Keratinocyte (primary cell): ENCODE results near the gene DSCAM. TPM values are rescaled to one million over a fixed set of nuclear protein-coding genes. Genes with fewer than 3 reads are reported as not detected.

Source experiments
- DNase-seq: peaks from one replicate; pipeline ENCODE4 v3.0.0-alpha.2; 2011; ENCODE audit warnings: low read depth, missing footprints, low spot score
- FAIRE-seq: peaks from 2 replicates; lab custom pipeline; 2011; peaks lifted over from hg19 to GRCh38; lab: Jason Lieb, UNC
- H2AFZ ChIP-seq: 2 replicates; pipeline ENCODE4 v1.6.0; 2012; ENCODE audit warnings: low read length, control low read depth, inconsistent platforms; ENCODE audit not compliant: control insufficient read depth
- H3K27ac ChIP-seq: 2 replicates; pipeline ENCODE4 v1.5.1; 2011; ENCODE audit warnings: low read length; ENCODE audit not compliant: control insufficient read depth, insufficient read depth
- H3K27me3 ChIP-seq: 3 replicates; pipeline ENCODE4 v1.6.0; 2011; ENCODE audit warnings: low read length; ENCODE audit not compliant: control insufficient read depth, insufficient read depth; ENCODE audit errors: extremely low read depth
- H3K36me3 ChIP-seq, 2 experiments: 2 replicates in 1 of 2; 3 replicates in 1 of 2; pipeline ENCODE4 v1.5.1; 2011; ENCODE audit warnings: low read length in 2 of 2, mild to moderate bottlenecking in 1 of 2; ENCODE audit not compliant: control insufficient read depth in 2 of 2, insufficient read depth in 2 of 2; ENCODE audit errors: extremely low read depth in 1 of 2
- H3K4me1 ChIP-seq: 3 replicates; pipeline ENCODE4 v1.5.1; 2011; ENCODE audit warnings: low read length; ENCODE audit not compliant: control insufficient read depth, insufficient read depth; ENCODE audit errors: extremely low read depth
- H3K4me2 ChIP-seq: 3 replicates; pipeline ENCODE4 v1.6.0; 2011; ENCODE audit warnings: low read depth, low read length; ENCODE audit not compliant: control insufficient read depth, insufficient read depth; ENCODE audit errors: extremely low read depth
- H3K4me3 ChIP-seq, 3 experiments: fragments of 200-600 bp in 1 of 3; sonication (generic) in 1 of 3; 2 replicates in 2 of 3; 3 replicates in 1 of 3; pipeline ENCODE4 v1.5.1; 2011 to 2016; ENCODE audit warnings: low read length in 3 of 3, mild to moderate bottlenecking in 3 of 3, control low read depth in 2 of 3, inconsistent platforms in 1 of 3, low read depth in 1 of 3, mixed read lengths in 1 of 3, mixed run types in 1 of 3, moderate library complexity in 1 of 3; ENCODE audit not compliant: control insufficient read depth in 2 of 3, insufficient read depth in 2 of 3; ENCODE audit errors: extremely low read depth in 1 of 3
- H3K79me2 ChIP-seq: 2 replicates; pipeline ENCODE4 v1.6.0; 2012; ENCODE audit warnings: low read length; ENCODE audit not compliant: control insufficient read depth, insufficient read depth
- H3K9ac ChIP-seq: 3 replicates; pipeline ENCODE4 v1.6.0; 2011; ENCODE audit warnings: low read length; ENCODE audit not compliant: control insufficient read depth, insufficient read depth; ENCODE audit errors: extremely low read depth
- H3K9me1 ChIP-seq: 3 replicates; pipeline ENCODE4 v1.6.0; 2011; ENCODE audit warnings: low read length; ENCODE audit not compliant: control insufficient read depth, insufficient read depth; ENCODE audit errors: extremely low read depth
- H3K9me3 ChIP-seq: 2 replicates; pipeline ENCODE4 v1.5.1; 2012; ENCODE audit warnings: low read depth, low read length; ENCODE audit not compliant: control insufficient read depth
- H4K20me1 ChIP-seq: 3 replicates; pipeline ENCODE4 v1.6.0; 2011; ENCODE audit warnings: low read length; ENCODE audit not compliant: control insufficient read depth, insufficient read depth; ENCODE audit errors: extremely low read depth
- CTCF ChIP-seq, 3 experiments: IDR thresholded peaks in 1 of 3; conservative IDR thresholded peaks in 1 of 3; optimal IDR thresholded peaks in 1 of 3; 2 replicates in 2 of 3; 3 replicates in 1 of 3; pipeline versions ENCODE3 to v1.5.1; 2011; ENCODE audit warnings: low read length in 3 of 3, mild to moderate bottlenecking in 3 of 3, moderate library complexity in 2 of 3, control low read depth in 1 of 3, inconsistent platforms in 1 of 3; ENCODE audit not compliant: insufficient read depth in 2 of 3; ENCODE audit errors: extremely low read depth in 1 of 3
- EZH2 ChIP-seq: IDR thresholded peaks from one replicate; pipeline ENCODE4 v1.6.1; 2012; ENCODE audit warnings: inconsistent platforms, mild to moderate bottlenecking, low read length, moderate library complexity
- dilution Hi-C: fragments of 300-500 bp; cut with MboI; formaldehyde crosslinking; loops from one replicate; pipeline ENCODE4 v1.7.0; 2020; ENCODE audit warnings: low sequenced_read_pairs; ENCODE audit not compliant: extremely low pct_ligation_motif_present
- polyA plus RNA-seq, 5 experiments: library from polyadenylated mRNA; depleted of rRNA in 3 of 5; stranded (reverse) in 3 of 5; stranded (forward) in 1 of 5; unstranded in 1 of 5; fragments of >200 nt; gene quantifications; 1 replicate in 1 of 5; 2 replicates in 3 of 5; 3 replicates in 1 of 5; pipeline versions ENCODE4 v1.2.1 to v1.2.3, GENCODE V29; 2011 to 2012; ENCODE audit warnings: missing spikeins in 2 of 5, low read depth in 1 of 5, low replicate concordance in 1 of 5

Gene DSCAM
- polyA plus RNA-seq, 1 donor (not counting 4 experiments of a cell fraction or from before 2014, with no cell fraction given): 2.1 TPM

GRCh38 chr21:40660461-40660860 is 186.5 kb downstream of the DSCAM start:
- no peak overlapping the region for H3K9ac ChIP-seq
- H3K27ac ChIP-seq: no peak overlapping the region
- H2AFZ ChIP-seq: no peak overlapping the region
- FAIRE-seq (no peak), DNase-seq (no peak)
- no peaks in the 10 kb centered on the region for H3K4me1 ChIP-seq
- no peaks in the 10 kb centered on the region for H3K9me1 ChIP-seq
- no peak overlapping the region for H3K4me3 ChIP-seq
- TF ChIP-seq CTCF (optimal IDR thresholded peaks at IDR 0.05 in 1 of 3, IDR thresholded peaks at IDR 0.05 in 1 of 3, conservative IDR thresholded peaks at IDR 0.05 in 1 of 3; ENCODE audit: extremely low read depth in 1 of 3, insufficient read depth in 2 of 3, low read length in 3 of 3) (no peak), EZH2 (no peak)
- H3K9me3 ChIP-seq: no peaks in the 10 kb centered on the region
- dilution Hi-C loops: no loop called here
- H3K4me2 ChIP-seq: no peak overlapping the region
- H3K79me2 ChIP-seq: no peaks in the 10 kb centered on the region
- H3K36me3 ChIP-seq: no peaks in the 10 kb centered on the region
- H4K20me1 ChIP-seq: no peaks in the 10 kb centered on the region
- H3K27me3 ChIP-seq: no peaks in the 10 kb centered on the region

GRCh38 chr21:40658311-40658710 is 188.6 kb downstream of the DSCAM start:
- H3K36me3 ChIP-seq: no peaks in the 10 kb centered on the region
- no peaks in the 10 kb centered on the region for H3K27me3 ChIP-seq
- dilution Hi-C loops: no loop called here
- no peak overlapping the region for H2AFZ ChIP-seq
- no peak overlapping the region for H3K4me3 ChIP-seq
- H3K4me2 ChIP-seq: no peak overlapping the region
- H4K20me1 ChIP-seq: no peaks in the 10 kb centered on the region
- no peaks in the 10 kb centered on the region for H3K4me1 ChIP-seq
- FAIRE-seq: peak; percentile 5
- no peak for DNase-seq
- H3K9me1 ChIP-seq: no peaks in the 10 kb centered on the region
- H3K9ac ChIP-seq: no peak overlapping the region
- TF ChIP-seq EZH2: no peak
- no peak for TF ChIP-seq CTCF (optimal IDR thresholded peaks at IDR 0.05 in 1 of 3, IDR thresholded peaks at IDR 0.05 in 1 of 3, conservative IDR thresholded peaks at IDR 0.05 in 1 of 3; ENCODE audit: extremely low read depth in 1 of 3, insufficient read depth in 2 of 3, low read length in 3 of 3)
- H3K9me3 ChIP-seq: no peaks in the 10 kb centered on the region
- H3K27ac ChIP-seq: no peak overlapping the region
- H3K79me2 ChIP-seq: no peaks in the 10 kb centered on the region
